Measurements from ENCODE around the gene PNLDC1.

GRCh38 chr6:159805440-159806020, 5.5 kb downstream of the PNLDC1 start:
- TF ChIP-seq, protein P1, sequence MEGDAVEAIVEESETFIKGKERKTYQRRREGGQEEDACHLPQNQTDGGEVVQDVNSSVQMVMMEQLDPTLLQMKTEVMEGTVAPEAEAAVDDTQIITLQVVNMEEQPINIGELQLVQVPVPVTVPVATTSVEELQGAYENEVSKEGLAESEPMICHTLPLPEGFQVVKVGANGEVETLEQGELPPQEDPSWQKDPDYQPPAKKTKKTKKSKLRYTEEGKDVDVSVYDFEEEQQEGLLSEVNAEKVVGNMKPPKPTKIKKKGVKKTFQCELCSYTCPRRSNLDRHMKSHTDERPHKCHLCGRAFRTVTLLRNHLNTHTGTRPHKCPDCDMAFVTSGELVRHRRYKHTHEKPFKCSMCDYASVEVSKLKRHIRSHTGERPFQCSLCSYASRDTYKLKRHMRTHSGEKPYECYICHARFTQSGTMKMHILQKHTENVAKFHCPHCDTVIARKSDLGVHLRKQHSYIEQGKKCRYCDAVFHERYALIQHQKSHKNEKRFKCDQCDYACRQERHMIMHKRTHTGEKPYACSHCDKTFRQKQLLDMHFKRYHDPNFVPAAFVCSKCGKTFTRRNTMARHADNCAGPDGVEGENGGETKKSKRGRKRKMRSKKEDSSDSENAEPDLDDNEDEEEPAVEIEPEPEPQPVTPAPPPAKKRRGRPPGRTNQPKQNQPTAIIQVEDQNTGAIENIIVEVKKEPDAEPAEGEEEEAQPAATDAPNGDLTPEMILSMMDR (IDR thresholded peaks at IDR 0.05) = no peak
- no peak for TF ChIP-seq POLR2A (IDR thresholded peaks at IDR 0.05)
